Epithelial cell of esophagus (primary cell): ENCODE data around the gene FAM204A.

Experiments
- DNase-seq: peaks from one replicate; pipeline ENCODE4 v3.0.0; 2010; ENCODE audit warnings: low read depth
- H3K4me3 ChIP-seq: 2 replicates; pipeline ENCODE4 v1.5.1; 2011; ENCODE audit warnings: mild to moderate bottlenecking, low read length, control low read depth
- CTCF ChIP-seq: IDR thresholded peaks from 2 replicates; pipeline ENCODE4 v1.5.1; 2011; ENCODE audit warnings: low read depth, mild to moderate bottlenecking, low read length, control low read depth, inconsistent platforms; ENCODE audit not compliant: insufficient read depth; ENCODE audit errors: missing control alignments

The FAM204A gene

GRCh38 chr10:118276727-118277126 lies 65.4 kb downstream of the FAM204A start:
- DNase-seq, result no peak
- TF ChIP-seq CTCF, result no peak
- H3K4me3 ChIP-seq, result no peak overlapping the region

- no peak for DNase-seq
- TF ChIP-seq CTCF, result no peak
- H3K4me3 ChIP-seq, result no peak overlapping the region
Measured at GRCh38 chr10:118276204-118276603, 65.9 kb downstream of the FAM204A start.

GRCh38 chr10:118273662-118274061 lies 68.5 kb downstream of the FAM204A start:
- H3K4me3 ChIP-seq, result no peak overlapping the region
- DNase-seq, result no peak
- TF ChIP-seq CTCF, result no peak

GRCh38 chr10:118272767-118273166 lies 69.4 kb downstream of the FAM204A start:
- no peak for TF ChIP-seq CTCF
- DNase-seq, result no peak
- H3K4me3 ChIP-seq, result no peak overlapping the region

- no peak overlapping the region for H3K4me3 ChIP-seq
- TF ChIP-seq CTCF, result no peak
- DNase-seq, result no peak
Measured at GRCh38 chr10:118272149-118272721, 69.9 kb downstream of the FAM204A start.

- no peak overlapping the region for H3K4me3 ChIP-seq
- DNase-seq, result no peak
- TF ChIP-seq CTCF, result no peak
Measured at GRCh38 chr10:118271671-118272070, 70.5 kb downstream of the FAM204A start.

GRCh38 chr10:118266098-118266748 lies 75.9 kb downstream of the FAM204A start:
- no peak overlapping the region for H3K4me3 ChIP-seq
- no peak for TF ChIP-seq CTCF
- no peak for DNase-seq
